Measurements from ENCODE around the gene C6orf62.
A peak's percentile ranks its signal among the peaks of the same experiment; 100 is the strongest.
"Not testable (repeated sequence)": the region's sequence is repeated elsewhere in the genome, so short reads cannot be mapped to it uniquely, and the experiment has no call there.

The C6orf62 gene

GRCh38 chr6:24666641-24667377 lies 52.1 kb downstream of the C6orf62 start, which contains the start of the genes ACOT13 and TDP2:
ACOT13 (plus strand) TSS chr6:24667077; CDS start chr6:24667264, 187 bp downstream.
TDP2 (minus strand) TSS chr6:24666899; CDS start chr6:24666862, 37 bp downstream.
- peak; percentile 97 for DNase-seq

GRCh38 chr6:24666097-24666640 lies 52.8 kb downstream of the C6orf62 start:
- peak; percentile 54 for DNase-seq

DNA sequence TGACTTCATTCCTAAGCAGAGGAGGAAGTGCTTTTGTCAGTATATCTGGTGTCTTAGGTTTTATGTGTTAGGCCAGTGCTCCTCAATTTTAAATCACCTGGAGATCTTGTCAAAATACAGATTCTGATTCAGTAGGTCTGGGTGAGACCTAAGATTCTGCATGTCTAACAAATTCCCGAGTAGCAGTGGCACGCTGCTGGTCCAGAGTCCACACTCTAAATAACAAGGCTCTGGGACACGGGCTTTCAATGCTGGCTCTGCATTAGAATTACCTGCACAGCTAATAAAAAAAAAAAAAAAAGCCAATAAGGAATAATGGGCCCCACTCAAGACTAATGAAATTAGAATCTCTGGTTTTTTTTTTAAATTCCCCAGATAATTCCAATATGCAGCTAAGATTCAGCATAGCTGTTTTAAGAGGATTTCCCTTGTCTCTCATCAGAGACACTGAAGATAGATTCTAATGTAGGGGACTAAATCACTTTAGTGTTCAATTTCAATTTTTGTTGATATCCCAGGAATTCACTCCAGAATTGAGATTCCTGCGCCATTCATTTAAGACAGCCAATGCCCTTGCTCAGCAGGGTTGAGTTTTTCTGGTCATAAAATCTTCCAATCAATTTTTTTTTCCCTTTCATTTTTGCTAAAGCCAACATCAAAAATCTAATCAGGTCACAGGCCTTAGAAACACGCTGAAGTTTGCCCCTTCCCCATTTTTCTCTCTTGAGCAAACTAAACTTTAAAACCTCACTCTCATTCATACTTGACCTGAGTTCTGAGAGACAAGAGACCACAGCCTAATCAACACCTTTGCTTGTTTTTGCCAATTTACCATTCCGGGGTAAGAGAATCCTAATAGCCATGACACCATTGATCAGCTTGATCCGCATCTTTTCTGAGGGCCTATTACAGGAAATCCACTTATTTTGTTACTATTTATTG lies 54.6 kb downstream of the C6orf62 start:
- DNase-seq: no peak

DNA sequence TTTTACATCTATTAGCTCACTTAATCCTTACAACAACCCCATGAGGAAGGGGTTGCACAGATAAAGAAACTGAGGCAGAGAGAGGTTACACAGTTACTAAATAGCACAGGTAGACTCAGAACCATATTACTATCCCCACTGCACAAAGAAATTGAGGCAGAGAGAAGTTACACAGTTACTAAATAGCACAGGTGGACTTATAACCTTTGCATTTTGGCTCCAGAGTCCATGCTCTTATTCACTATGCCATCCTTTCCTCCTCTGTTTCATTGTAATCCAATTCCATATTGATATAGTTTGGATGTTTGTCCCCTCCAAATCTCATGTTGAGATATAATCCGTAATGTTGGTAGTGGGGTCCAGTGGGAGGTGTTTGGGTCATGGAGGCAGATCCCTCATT lies 55.8 kb downstream of the C6orf62 start:
- no peak for DNase-seq

DNA sequence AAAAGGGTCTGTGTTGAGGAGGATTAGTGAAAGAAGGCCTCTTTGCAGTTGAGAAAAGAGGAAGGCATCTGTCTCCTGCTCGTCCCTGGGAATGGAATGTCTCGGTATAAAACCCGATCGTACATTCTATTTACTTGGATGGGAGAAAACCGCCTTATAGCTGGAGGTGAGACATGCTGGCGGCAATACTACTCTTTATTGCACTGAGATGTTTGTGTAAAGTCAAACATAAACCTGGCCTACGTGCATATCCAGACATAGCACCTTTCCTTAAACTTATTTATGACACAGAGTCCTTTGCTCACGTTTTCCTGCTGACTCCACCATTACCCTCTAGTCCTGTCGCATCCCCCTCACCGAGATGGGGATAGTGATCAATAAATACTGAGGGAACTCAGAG lies 56.7 kb downstream of the C6orf62 start:
- DNase-seq: no peak

- not testable (repeated sequence) for DNase-seq
These were observed 57.2 kb downstream of the C6orf62 start for GRCh38 chr6:24661759-24662158.

DNA sequence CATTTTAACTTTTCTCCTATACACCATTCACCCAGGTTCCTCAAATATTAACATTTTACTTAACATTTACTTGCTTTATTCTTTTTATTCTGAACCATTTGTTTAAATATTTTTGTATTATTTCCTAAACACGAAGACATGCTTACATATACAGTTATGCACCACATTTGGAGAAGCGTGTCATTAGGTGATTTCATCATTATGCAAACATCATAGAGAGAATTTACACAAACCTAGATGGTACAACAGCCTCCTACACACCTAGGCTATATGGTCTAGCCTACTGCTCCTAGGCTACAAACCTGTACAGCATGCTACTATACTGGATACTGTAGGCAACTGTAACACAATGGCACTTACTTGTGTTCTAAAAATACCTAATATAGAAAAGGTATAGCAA lies 58.8 kb downstream of the C6orf62 start:
- no peak for DNase-seq

- DNase-seq: no peak
These were observed 59.4 kb downstream of the C6orf62 start for GRCh38 chr6:24659561-24659960.

DNA sequence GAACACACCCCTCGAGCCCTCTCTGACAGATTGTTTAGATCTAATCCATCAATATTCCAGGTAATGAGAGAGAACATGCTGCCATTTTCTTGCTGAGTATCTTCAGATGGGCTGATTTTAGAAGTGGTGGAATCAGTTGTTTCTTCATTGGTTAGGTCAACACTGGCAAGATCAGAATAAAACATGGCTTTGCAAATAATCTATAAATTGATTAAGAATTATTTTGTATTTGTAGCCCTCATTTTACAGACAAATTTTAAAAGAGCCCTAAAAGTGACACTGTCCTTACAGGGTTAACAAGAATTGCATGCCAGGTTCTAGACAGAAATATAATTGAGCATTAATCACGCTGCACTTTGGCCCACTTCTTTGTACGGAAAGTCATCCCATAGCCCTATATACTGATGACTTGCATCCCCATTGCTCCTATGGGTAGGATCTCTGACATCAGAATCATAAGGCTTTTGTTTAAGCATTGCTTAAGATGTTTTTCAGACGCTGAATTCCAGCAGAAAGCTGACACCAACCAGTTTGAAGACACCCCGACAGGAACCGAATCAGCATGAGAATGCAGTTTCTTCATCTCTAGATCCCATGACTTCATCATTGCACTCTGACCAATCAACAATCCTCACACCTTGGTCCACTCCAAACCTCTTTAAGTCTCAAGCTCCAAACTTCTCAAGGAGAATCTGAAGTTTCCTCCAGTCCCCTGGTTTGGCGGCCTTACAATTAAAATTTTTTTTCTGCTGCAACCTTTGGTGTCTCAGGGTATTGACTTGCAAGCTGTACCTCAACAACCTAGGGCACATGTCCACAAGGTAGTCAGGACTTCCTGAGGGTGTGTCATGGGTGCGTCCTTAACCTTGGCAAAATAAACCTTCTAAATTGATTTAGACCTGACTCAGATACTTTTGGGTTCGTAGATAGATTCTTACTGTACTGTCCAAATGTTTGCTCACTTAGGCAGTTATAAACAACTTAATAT lies 60.1 kb downstream of the C6orf62 start:
- no peak for DNase-seq

- DNase-seq: no peak
These were observed 63.7 kb downstream of the C6orf62 start for GRCh38 chr6:24655215-24655614.
